ENCODE measurements around the gene KRT8.
"Not testable (repeated sequence)": the region's sequence is repeated elsewhere in the genome, so short reads cannot be mapped to it uniquely, and the experiment has no call there.

Gene KRT8

GRCh38 chr12:52857500-52857899 lies 47.4 kb downstream of the KRT8 start:
- H3K9me3 ChIP-seq (ENCODE audit: control insufficient read depth, insufficient read depth, low read length): no peaks in the 10 kb centered on the region
- H3K4me1 ChIP-seq (ENCODE audit: control insufficient read depth, insufficient read depth, low read length): no peaks in the 10 kb centered on the region
- H3K27ac ChIP-seq (ENCODE audit: low read depth, low read length): no peak overlapping the region
- no peak overlapping the region for H3K4me3 ChIP-seq (ENCODE audit: low read depth, low read length)
- no peaks in the 10 kb centered on the region; the same call in 1 of the 2 replicates for H3K27me3 ChIP-seq (ENCODE audit: control insufficient read depth, insufficient read depth, low read length)
- no peaks in the 10 kb centered on the region for H3K36me3 ChIP-seq (ENCODE audit: control insufficient read depth, insufficient read depth, low read length)
- H3K9ac ChIP-seq (ENCODE audit: low read depth, low read length): no peak overlapping the region

DNA sequence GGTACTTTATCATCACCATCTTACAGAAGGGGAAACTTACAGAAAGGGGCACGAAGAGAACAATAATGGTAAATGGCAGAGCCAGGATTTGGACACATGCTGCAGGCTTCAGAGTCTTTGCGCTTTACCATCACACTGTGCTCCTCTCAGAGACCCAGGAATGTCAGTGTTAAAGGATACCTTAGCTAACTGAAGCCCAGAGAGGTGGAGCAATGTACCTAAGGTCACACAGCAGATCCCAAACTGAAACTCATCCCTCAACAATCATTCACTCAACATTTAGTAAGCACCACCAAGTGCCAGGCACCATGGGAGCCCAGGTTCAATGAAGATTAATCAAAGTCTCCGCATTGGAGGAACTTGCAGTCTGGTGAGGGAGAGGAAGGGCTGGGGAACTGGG lies 48.1 kb downstream of the KRT8 start:
- no peak overlapping the region for H3K27ac ChIP-seq (ENCODE audit: low read depth, low read length)
- no peak overlapping the region for H3K9ac ChIP-seq (ENCODE audit: low read depth, low read length)
- H3K4me3 ChIP-seq (ENCODE audit: low read depth, low read length): no peak overlapping the region
- H3K27me3 ChIP-seq (ENCODE audit: control insufficient read depth, insufficient read depth, low read length): no peaks in the 10 kb centered on the region; the same call in 1 of the 2 replicates
- H3K9me3 ChIP-seq (ENCODE audit: control insufficient read depth, insufficient read depth, low read length): no peaks in the 10 kb centered on the region
- no peaks in the 10 kb centered on the region for H3K36me3 ChIP-seq (ENCODE audit: control insufficient read depth, insufficient read depth, low read length)
- no peaks in the 10 kb centered on the region for H3K4me1 ChIP-seq (ENCODE audit: control insufficient read depth, insufficient read depth, low read length)

GRCh38 chr12:52856077-52856476 lies 48.8 kb downstream of the KRT8 start:
- not testable (repeated sequence) for H3K36me3 ChIP-seq (ENCODE audit: control insufficient read depth, insufficient read depth, low read length); H3K27ac ChIP-seq (ENCODE audit: low read depth, low read length); H3K9ac ChIP-seq (ENCODE audit: low read depth, low read length); H3K4me1 ChIP-seq (ENCODE audit: control insufficient read depth, insufficient read depth, low read length); H3K4me3 ChIP-seq (ENCODE audit: low read depth, low read length); H3K27me3 ChIP-seq (ENCODE audit: control insufficient read depth, insufficient read depth, low read length); H3K9me3 ChIP-seq (ENCODE audit: control insufficient read depth, insufficient read depth, low read length)

DNA sequence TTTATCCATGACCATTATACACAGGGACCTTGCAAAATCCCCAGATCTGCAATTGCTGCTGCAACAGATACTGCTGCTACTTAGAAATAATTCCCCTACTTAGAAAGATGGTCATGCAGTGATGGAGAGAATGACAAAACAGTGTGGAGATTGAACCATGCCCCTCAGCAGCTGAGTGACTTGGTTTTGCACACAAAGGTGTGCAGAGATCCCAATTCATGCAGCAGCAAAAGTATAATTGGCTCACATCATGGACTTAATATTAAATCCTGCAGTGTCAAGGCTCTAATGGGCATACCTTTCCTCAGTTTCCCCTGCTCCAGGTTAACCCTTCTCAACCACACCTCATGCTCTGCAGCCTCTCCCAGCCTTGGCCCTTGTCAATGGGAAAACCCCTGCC lies 53.1 kb downstream of the KRT8 start:
- Histone ChIP-seq H3K4me1 (ENCODE audit: control insufficient read depth, insufficient read depth, low read length) (no peaks in the 10 kb centered on the region), H3K36me3 (ENCODE audit: control insufficient read depth, insufficient read depth, low read length) (no peaks in the 10 kb centered on the region), H3K27me3 (ENCODE audit: control insufficient read depth, insufficient read depth, low read length) (no peaks in the 10 kb centered on the region), H3K27ac (ENCODE audit: low read depth, low read length) (no peak overlapping the region), H3K9ac (ENCODE audit: low read depth, low read length) (no peak overlapping the region), H3K9me3 (ENCODE audit: control insufficient read depth, insufficient read depth, low read length) (no peaks in the 10 kb centered on the region), H3K4me3 (ENCODE audit: low read depth, low read length) (no peak overlapping the region)

GRCh38 chr12:52850681-52851080 lies 54.2 kb downstream of the KRT8 start:
- Histone ChIP-seq H3K4me1 (ENCODE audit: control insufficient read depth, insufficient read depth, low read length) (no peaks in the 10 kb centered on the region), H3K9ac (ENCODE audit: low read depth, low read length) (no peak overlapping the region), H3K36me3 (ENCODE audit: control insufficient read depth, insufficient read depth, low read length) (no peaks in the 10 kb centered on the region), H3K27me3 (ENCODE audit: control insufficient read depth, insufficient read depth, low read length) (no peaks in the 10 kb centered on the region), H3K4me3 (ENCODE audit: low read depth, low read length) (no peak overlapping the region), H3K27ac (ENCODE audit: low read depth, low read length) (no peak overlapping the region), H3K9me3 (ENCODE audit: control insufficient read depth, insufficient read depth, low read length) (no peaks in the 10 kb centered on the region)

DNA sequence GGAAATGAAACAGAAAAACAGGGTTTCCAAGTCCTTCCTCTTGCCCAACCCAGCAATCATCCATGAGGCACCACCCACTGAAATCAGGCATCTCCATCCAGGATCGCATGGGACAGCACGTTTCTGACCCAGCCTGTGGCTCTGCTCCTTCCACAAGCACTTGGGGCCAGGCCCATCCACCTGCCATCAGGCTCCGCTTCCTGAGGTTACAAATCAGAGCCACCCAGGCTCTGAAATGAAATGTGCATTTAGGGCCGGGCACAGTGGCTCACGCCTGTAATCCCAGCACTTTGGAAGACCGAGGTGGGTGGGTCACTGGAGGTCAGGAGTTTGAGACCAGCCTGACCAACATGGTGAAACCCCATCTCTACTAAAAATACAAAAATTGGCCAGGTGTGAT lies 55.4 kb downstream of the KRT8 start:
- Histone ChIP-seq H3K4me1 (ENCODE audit: control insufficient read depth, insufficient read depth, low read length) (no peaks in the 10 kb centered on the region), H3K36me3 (ENCODE audit: control insufficient read depth, insufficient read depth, low read length) (no peaks in the 10 kb centered on the region), H3K9me3 (ENCODE audit: control insufficient read depth, insufficient read depth, low read length) (no peaks in the 10 kb centered on the region), H3K4me3 (ENCODE audit: low read depth, low read length) (no peak overlapping the region), H3K27me3 (ENCODE audit: control insufficient read depth, insufficient read depth, low read length) (no peaks in the 10 kb centered on the region), H3K9ac (ENCODE audit: low read depth, low read length) (no peak overlapping the region), H3K27ac (ENCODE audit: low read depth, low read length) (no peak overlapping the region)

DNA sequence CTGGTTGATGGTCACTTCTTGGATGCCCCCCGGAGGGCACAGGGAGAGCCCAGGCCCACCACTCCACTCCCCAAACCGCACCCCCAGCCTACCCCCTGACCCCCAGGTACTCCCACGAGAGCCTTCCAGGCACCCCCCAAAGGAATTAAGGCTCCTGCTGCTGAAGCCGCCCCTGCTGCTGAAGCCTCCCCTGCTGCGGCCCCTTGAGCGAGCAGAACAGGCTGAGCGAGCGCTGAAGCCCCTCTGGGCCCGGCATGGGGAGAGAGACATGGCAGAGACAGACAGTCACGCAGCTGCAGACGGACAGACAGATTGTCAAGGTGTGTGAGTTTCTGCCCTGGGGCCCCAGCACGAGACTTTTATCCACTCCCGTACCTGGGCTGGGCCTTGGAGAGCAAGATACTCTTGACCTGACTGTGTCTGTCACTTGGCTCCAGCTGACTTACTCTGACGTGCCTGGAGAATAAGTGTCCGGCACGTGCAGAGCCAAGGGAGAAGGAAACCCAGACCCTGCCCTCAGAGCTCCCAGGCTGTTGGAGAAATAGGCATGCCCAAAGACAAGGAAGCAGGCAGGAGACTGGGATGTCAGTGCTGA lies 56.1 kb downstream of the KRT8 start, which contains the start of gene KRT78:
Gene KRT78, minus strand, starts transcription at position 334 of the 595 bp plus-strand sequence. Its CDS starts 64 bp downstream, at position 270.
- Histone ChIP-seq H3K4me1 (ENCODE audit: control insufficient read depth, insufficient read depth, low read length) (no peaks in the 10 kb centered on the region), H3K9me3 (ENCODE audit: control insufficient read depth, insufficient read depth, low read length) (no peaks in the 10 kb centered on the region), H3K27ac (ENCODE audit: low read depth, low read length) (no peak within 1 kb of the TSS), H3K4me3 (ENCODE audit: low read depth, low read length) (no peak within 1 kb of the TSS), H3K36me3 (ENCODE audit: control insufficient read depth, insufficient read depth, low read length) (no peaks in the 10 kb centered on the region), H3K9ac (ENCODE audit: low read depth, low read length) (no peak within 1 kb of the TSS), H3K27me3 (ENCODE audit: control insufficient read depth, insufficient read depth, low read length) (no peaks in the 10 kb centered on the region)

DNA sequence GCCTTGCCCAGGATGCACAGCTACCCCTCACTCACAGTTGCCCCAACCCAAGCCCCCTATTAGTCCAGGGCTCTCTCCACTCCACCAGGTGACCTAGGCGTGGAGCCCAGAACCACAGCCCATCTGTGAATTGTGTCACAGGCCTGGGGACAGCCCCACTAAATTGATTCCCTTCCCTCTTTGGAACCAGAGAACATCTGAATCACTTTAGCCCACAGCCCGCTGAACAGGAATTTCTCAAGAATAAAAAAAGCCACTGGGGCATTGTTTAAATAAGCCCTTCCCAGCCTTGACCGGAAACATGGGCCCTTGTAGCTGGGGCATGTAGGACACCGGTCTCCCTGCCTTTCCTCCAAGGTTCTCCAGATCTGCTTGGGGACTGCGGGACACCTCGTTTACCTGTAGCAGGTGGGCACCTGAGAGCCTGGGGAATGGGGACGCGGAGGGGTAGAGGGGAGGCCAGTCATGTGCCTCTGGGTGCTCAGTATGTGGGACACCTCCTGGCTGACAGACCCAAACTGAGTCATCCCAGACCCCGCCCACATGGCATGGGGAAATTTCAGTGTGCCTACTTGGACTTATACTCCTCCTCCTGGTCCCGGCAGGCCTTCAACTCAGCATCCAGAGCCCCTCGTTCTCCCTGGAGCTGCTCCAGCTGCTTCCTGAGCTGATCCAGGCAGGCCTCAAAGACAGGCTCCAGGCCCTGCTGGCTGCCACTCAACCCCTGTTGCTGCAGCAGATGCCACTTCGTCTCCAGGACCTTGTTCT lies 57.4 kb downstream of the KRT8 start:
- no peak overlapping the region for H3K9ac ChIP-seq (ENCODE audit: low read depth, low read length)
- H3K9me3 ChIP-seq (ENCODE audit: control insufficient read depth, insufficient read depth, low read length): no peaks in the 10 kb centered on the region
- no peak overlapping the region for H3K4me3 ChIP-seq (ENCODE audit: low read depth, low read length)
- no peaks in the 10 kb centered on the region for H3K36me3 ChIP-seq (ENCODE audit: control insufficient read depth, insufficient read depth, low read length)
- no peaks in the 10 kb centered on the region for H3K27me3 ChIP-seq (ENCODE audit: control insufficient read depth, insufficient read depth, low read length)
- H3K4me1 ChIP-seq (ENCODE audit: control insufficient read depth, insufficient read depth, low read length): no peaks in the 10 kb centered on the region
- no peak overlapping the region for H3K27ac ChIP-seq (ENCODE audit: low read depth, low read length)
